SK-N-SH (cell line): ENCODE data around the gene ZNF783.

Source experiments
- CTCF ChIP-seq: fragments of 200-600 bp; sonication (generic); IDR thresholded peaks from 2 replicates; pipeline ENCODE4 v1.6.1; 2017; ENCODE audit warnings: antibody characterized with exemption, mild to moderate bottlenecking, moderate library complexity
- EP300 ChIP-seq, 2 experiments: IDR thresholded peaks; 2 replicates each; pipeline versions ENCODE4 v1.4.0 to v1.6.1; 2012; ENCODE audit warnings: borderline replicate concordance in 1 of 2, low read depth in 1 of 2, low read length in 1 of 2
- GABPA ChIP-seq: IDR thresholded peaks from 2 replicates; pipeline ENCODE4 v1.4.0; 2012; ENCODE audit warnings: low read depth, mild to moderate bottlenecking
- GATA2 ChIP-seq: sonication (generic); formaldehyde crosslinking; IDR thresholded peaks from 2 replicates; pipeline ENCODE4 v1.5.0; 2020; ENCODE audit warnings: mild to moderate bottlenecking, missing genetic modification reagents
- IRF3 ChIP-seq: fragments of 150-350 bp; IDR thresholded peaks from 2 replicates; pipeline ENCODE4 v1.6.1; 2016; ENCODE audit warnings: mild to moderate bottlenecking, low read depth, low read length
- JUND ChIP-seq: IDR thresholded peaks from 2 replicates; pipeline ENCODE4 v1.4.0; 2012
- NRF1 ChIP-seq: IDR thresholded peaks from 2 replicates; pipeline ENCODE4 v1.6.1; 2012; ENCODE audit warnings: low read depth, mild to moderate bottlenecking, low read length
- POLR2AphosphoS5 ChIP-seq: IDR thresholded peaks from 2 replicates; pipeline ENCODE4 v1.6.1; 2012; ENCODE audit warnings: low read depth, low read length
- TAF1 ChIP-seq: IDR thresholded peaks from 2 replicates; pipeline ENCODE4 v1.6.1; 2012; ENCODE audit warnings: low read depth, mild to moderate bottlenecking, low read length, moderate library complexity, borderline replicate concordance
- USF2 ChIP-seq: fragments of 150-350 bp; IDR thresholded peaks from 2 replicates; pipeline ENCODE4 v1.6.1; 2017; ENCODE audit warnings: antibody characterized with exemption, low read length, low read depth, borderline replicate concordance
- YY1 ChIP-seq: IDR thresholded peaks from 2 replicates; pipeline ENCODE4 v1.4.0; 2012; ENCODE audit warnings: low read depth, mild to moderate bottlenecking

- TF ChIP-seq CTCF, result no peak
- TF ChIP-seq POLR2AphosphoS5, result no peak
- TF ChIP-seq GATA2 (CRISPR knock-in tag), result no peak
- no peak for TF ChIP-seq YY1
- TF ChIP-seq JUND, result no peak
- TF ChIP-seq NRF1, result no peak
- no peak for TF ChIP-seq EP300 (IDR thresholded peaks at IDR 0.05; ENCODE audit: borderline replicate concordance in 1 of 2, low read depth in 1 of 2, low read length in 1 of 2)
- TF ChIP-seq IRF3, result no peak
- no peak for TF ChIP-seq TAF1
- TF ChIP-seq GABPA, result no peak
- no peak for TF ChIP-seq USF2
These were observed 17.2 kb downstream of the ZNF783 start for GRCh38 chr7:149279111-149279743.
